Neural crest cell (in vitro differentiated cells): ENCODE data around the gene SPG7. TPM values are rescaled to one million over a fixed set of nuclear protein-coding genes. Genes with fewer than 3 reads are reported as not detected.
A peak's percentile ranks its signal among the peaks of the same experiment; 100 is the strongest.

Experiments
- DNase-seq: peaks from one replicate; pipeline ENCODE4 v3.0.0; 2021; ENCODE audit warnings: low read depth, mixed read lengths, low spot score
- H3K27ac Mint-ChIP-seq: one replicate; pipeline ENCODE4 v1.8.0; 2021; ENCODE audit warnings: mild to moderate bottlenecking, mixed read lengths; ENCODE audit not compliant: unreplicated experiment
- H3K27me3 Mint-ChIP-seq: 2 replicates; pipeline ENCODE4 v1.8.0; 2021; ENCODE audit warnings: low read depth, mild to moderate bottlenecking, mixed read lengths
- H3K36me3 Mint-ChIP-seq: 2 replicates; pipeline ENCODE4 v1.8.0; 2021; ENCODE audit warnings: low read depth, mild to moderate bottlenecking, mixed read lengths
- H3K4me1 Mint-ChIP-seq: 2 replicates; pipeline ENCODE4 v1.8.0; 2021; ENCODE audit warnings: mixed read lengths
- H3K4me3 Mint-ChIP-seq: one replicate; pipeline ENCODE4 v1.8.0; 2021; ENCODE audit warnings: mild to moderate bottlenecking, mixed read lengths
- H3K9me3 Mint-ChIP-seq: 2 replicates; pipeline ENCODE4 v1.8.0; 2021; ENCODE audit warnings: mixed read lengths
- CTCF ChIP-seq: fragments of 200-600 bp; sonication (generic); conservative IDR thresholded peaks from 2 replicates; pipeline ENCODE4 v1.5.0; 2021; ENCODE audit warnings: antibody characterized with exemption, mild to moderate bottlenecking
- total RNA-seq: library from RNA; stranded (reverse); gene quantifications from 2 replicates; pipeline ENCODE4 v1.2.1, GENCODE V29; 2021

SPG7 gene
- total RNA-seq, 1 donor from 2014 or later, result 137 TPM

- Mint-ChIP-seq H3K9me3 (no peaks in the 10 kb centered on the region), H3K27me3 (no peaks in the 10 kb centered on the region), H3K4me1 (peaks cover 42% of the 10 kb centered on the region), H3K27ac (no peak overlapping the region), H3K4me3 (peak overlapping the region; percentile 57), H3K36me3 (no peaks in the 10 kb centered on the region)
- no peak for TF ChIP-seq CTCF
- no peak for DNase-seq
These were observed 41.3 kb upstream of the SPG7 start for GRCh38 chr16:89466920-89467319.

- Mint-ChIP-seq H3K9me3 (no peaks in the 10 kb centered on the region), H3K4me3 (no peak overlapping the region), H3K27me3 (no peaks in the 10 kb centered on the region), H3K4me1 (peaks cover 47% of the 10 kb centered on the region), H3K36me3 (no peaks in the 10 kb centered on the region), H3K27ac (no peak overlapping the region)
- TF ChIP-seq CTCF, result no peak
- DNase-seq, result no peak
These were observed 40.8 kb upstream of the SPG7 start for GRCh38 chr16:89467382-89467781.

- H3K4me3 Mint-ChIP-seq, result no peak overlapping the region
- H3K27me3 Mint-ChIP-seq, result no peaks in the 10 kb centered on the region
- H3K9me3 Mint-ChIP-seq, result no peaks in the 10 kb centered on the region
- H3K27ac Mint-ChIP-seq, result no peak overlapping the region
- H3K36me3 Mint-ChIP-seq, result no peaks in the 10 kb centered on the region
- DNase-seq, result no peak
- no peak for TF ChIP-seq CTCF
- H3K4me1 Mint-ChIP-seq, result peaks cover 48% of the 10 kb centered on the region
These were observed 35.5 kb upstream of the SPG7 start for GRCh38 chr16:89472711-89473075.

GRCh38 chr16:89473136-89473712 lies 35.0 kb upstream of the SPG7 start:
- H3K4me1 Mint-ChIP-seq, result peaks cover 50% of the 10 kb centered on the region

GRCh38 chr16:89473791-89474414 lies 34.3 kb upstream of the SPG7 start:
- no peaks in the 10 kb centered on the region for H3K27me3 Mint-ChIP-seq
- no peak overlapping the region for H3K27ac Mint-ChIP-seq
- peaks cover 57% of the 10 kb centered on the region for H3K4me1 Mint-ChIP-seq
- no peak for TF ChIP-seq CTCF
- no peaks in the 10 kb centered on the region for H3K9me3 Mint-ChIP-seq
- no peak overlapping the region for H3K4me3 Mint-ChIP-seq
- H3K36me3 Mint-ChIP-seq, result no peaks in the 10 kb centered on the region
- DNase-seq, result no peak

More at GRCh38 chr16:89473136-89473712, 35.0 kb upstream of the SPG7 start:
- Mint-ChIP-seq H3K4me3 (no peak overlapping the region), H3K27ac (no peak overlapping the region), H3K27me3 (no peaks in the 10 kb centered on the region), H3K9me3 (no peaks in the 10 kb centered on the region), H3K36me3 (no peaks in the 10 kb centered on the region)
- no peak for TF ChIP-seq CTCF
- no peak for DNase-seq
